Neural cell (in vitro differentiated cells): ENCODE measurements around the gene MCC.

Experiments
- EP300 ChIP-seq: fragments of 450-650 bp; conservative IDR thresholded peaks from 2 replicates; pipeline ENCODE4 v1.6.1; 2014; ENCODE audit warnings: antibody characterized with exemption, mild to moderate bottlenecking, moderate library complexity; ENCODE audit not compliant: poor library complexity, severe bottlenecking
- EZH2 ChIP-seq: fragments of 200-600, 300-800 bp; shearing (Covaris generic), sonication (generic); IDR thresholded peaks from 2 replicates; pipeline ENCODE4 v1.6.1; 2014; ENCODE audit warnings: antibody characterized with exemption, low read length, borderline replicate concordance, mild to moderate bottlenecking; ENCODE audit not compliant: insufficient read depth, poor library complexity, severe bottlenecking
- MXI1 ChIP-seq: fragments of 450-650 bp; conservative IDR thresholded peaks from 2 replicates; pipeline ENCODE4 v1.6.1; 2014; ENCODE audit warnings: antibody characterized with exemption, mild to moderate bottlenecking; ENCODE audit not compliant: poor library complexity, severe bottlenecking
- POLR2AphosphoS5 ChIP-seq: IDR thresholded peaks from 2 replicates; pipeline ENCODE4 v1.6.1; 2012
- RAD21 ChIP-seq: fragments of 450-650 bp; conservative IDR thresholded peaks from 2 replicates; pipeline ENCODE4 v1.6.1; 2014; ENCODE audit warnings: antibody characterized with exemption, mild to moderate bottlenecking, moderate library complexity
- SMC3 ChIP-seq: fragments of 450-650 bp; conservative IDR thresholded peaks from 2 replicates; pipeline ENCODE4 v1.6.1; 2014; ENCODE audit warnings: antibody characterized with exemption, mild to moderate bottlenecking, moderate library complexity; ENCODE audit not compliant: poor library complexity
- TAF1 ChIP-seq: IDR thresholded peaks from 2 replicates; pipeline ENCODE4 v1.6.1; 2012; ENCODE audit warnings: low read depth
- TF ChIP-seq, protein P1 (sequence below): fragments of 450-650 bp; IDR thresholded peaks from 2 replicates; pipeline ENCODE4 v1.5.1; 2014; ENCODE audit warnings: antibody characterized with exemption, mild to moderate bottlenecking, moderate library complexity; ENCODE audit not compliant: poor library complexity, severe bottlenecking
- TF ChIP-seq, protein P2 (sequence below): IDR thresholded peaks from 2 replicates; pipeline ENCODE4 v1.6.1; 2012; ENCODE audit warnings: borderline replicate concordance

DNA sequence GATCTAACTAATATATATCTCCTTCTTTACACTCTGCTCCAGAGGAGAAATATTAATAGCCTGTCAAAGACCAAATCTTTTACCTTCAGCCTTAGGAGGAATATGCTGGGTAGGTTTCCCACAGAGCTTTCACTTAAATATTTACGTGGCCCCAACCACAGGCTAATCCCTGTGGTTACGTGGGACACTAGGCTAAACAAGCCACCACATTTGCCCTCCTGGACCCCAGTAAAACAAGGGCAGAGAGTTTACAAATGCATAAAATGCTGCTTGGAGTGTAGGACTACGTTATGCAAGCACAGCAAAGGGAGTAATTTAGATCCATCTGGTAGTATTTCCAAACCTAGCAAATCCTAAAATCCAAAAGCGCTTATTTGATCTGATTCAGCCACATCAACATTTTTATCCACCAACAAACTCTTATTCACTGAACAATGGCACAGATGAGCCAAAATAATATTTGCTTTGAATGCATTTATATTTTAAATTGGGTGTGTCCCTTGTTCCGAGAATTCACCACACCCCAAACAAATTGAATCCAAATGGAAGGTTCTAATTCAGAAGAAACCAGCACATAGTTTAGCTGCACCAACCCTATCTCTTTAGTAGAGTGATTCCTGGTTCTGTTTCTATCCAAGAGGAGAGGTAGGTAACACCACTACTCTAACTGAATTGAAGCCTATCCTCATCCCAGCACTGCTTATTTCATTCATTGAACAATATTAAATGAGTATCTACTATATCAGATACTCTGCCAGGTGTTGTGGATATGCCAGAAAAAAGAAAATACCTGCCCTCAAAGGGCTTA, 232.5 kb downstream of the MCC start:
- TF ChIP-seq, protein P1, sequence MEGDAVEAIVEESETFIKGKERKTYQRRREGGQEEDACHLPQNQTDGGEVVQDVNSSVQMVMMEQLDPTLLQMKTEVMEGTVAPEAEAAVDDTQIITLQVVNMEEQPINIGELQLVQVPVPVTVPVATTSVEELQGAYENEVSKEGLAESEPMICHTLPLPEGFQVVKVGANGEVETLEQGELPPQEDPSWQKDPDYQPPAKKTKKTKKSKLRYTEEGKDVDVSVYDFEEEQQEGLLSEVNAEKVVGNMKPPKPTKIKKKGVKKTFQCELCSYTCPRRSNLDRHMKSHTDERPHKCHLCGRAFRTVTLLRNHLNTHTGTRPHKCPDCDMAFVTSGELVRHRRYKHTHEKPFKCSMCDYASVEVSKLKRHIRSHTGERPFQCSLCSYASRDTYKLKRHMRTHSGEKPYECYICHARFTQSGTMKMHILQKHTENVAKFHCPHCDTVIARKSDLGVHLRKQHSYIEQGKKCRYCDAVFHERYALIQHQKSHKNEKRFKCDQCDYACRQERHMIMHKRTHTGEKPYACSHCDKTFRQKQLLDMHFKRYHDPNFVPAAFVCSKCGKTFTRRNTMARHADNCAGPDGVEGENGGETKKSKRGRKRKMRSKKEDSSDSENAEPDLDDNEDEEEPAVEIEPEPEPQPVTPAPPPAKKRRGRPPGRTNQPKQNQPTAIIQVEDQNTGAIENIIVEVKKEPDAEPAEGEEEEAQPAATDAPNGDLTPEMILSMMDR: no peak
- TF ChIP-seq EZH2 (no peak), POLR2AphosphoS5 (no peak), TAF1 (no peak), RAD21 (no peak), EP300 (no peak), SMC3 (no peak), MXI1 (no peak)
- TF ChIP-seq, protein P2, sequence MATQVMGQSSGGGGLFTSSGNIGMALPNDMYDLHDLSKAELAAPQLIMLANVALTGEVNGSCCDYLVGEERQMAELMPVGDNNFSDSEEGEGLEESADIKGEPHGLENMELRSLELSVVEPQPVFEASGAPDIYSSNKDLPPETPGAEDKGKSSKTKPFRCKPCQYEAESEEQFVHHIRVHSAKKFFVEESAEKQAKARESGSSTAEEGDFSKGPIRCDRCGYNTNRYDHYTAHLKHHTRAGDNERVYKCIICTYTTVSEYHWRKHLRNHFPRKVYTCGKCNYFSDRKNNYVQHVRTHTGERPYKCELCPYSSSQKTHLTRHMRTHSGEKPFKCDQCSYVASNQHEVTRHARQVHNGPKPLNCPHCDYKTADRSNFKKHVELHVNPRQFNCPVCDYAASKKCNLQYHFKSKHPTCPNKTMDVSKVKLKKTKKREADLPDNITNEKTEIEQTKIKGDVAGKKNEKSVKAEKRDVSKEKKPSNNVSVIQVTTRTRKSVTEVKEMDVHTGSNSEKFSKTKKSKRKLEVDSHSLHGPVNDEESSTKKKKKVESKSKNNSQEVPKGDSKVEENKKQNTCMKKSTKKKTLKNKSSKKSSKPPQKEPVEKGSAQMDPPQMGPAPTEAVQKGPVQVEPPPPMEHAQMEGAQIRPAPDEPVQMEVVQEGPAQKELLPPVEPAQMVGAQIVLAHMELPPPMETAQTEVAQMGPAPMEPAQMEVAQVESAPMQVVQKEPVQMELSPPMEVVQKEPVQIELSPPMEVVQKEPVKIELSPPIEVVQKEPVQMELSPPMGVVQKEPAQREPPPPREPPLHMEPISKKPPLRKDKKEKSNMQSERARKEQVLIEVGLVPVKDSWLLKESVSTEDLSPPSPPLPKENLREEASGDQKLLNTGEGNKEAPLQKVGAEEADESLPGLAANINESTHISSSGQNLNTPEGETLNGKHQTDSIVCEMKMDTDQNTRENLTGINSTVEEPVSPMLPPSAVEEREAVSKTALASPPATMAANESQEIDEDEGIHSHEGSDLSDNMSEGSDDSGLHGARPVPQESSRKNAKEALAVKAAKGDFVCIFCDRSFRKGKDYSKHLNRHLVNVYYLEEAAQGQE: no peak
